Lower lobe of right lung (tissue), 2 donors: Measurements from ENCODE around the gene PCARE. TPM values are rescaled to one million over a fixed set of nuclear protein-coding genes. Genes with fewer than 3 reads are reported as not detected.

Experiments used
- ATAC-seq, 2 donors: fragments of 200-7000 bp; cut with Tn5 transposase; one replicate each; pipeline ENCODE4 v1.9.1; 2020 to 2022; ENCODE audit warnings: mild to moderate bottlenecking in 2 of 2, moderate library complexity in 2 of 2
- DNase-seq: peaks from one replicate; pipeline ENCODE4 v3.0.0-alpha.2; 2020
- H3K27ac ChIP-seq: fragments of 200-600 bp; one replicate; pipeline ENCODE4 v1.8.0; 2022
- H3K27me3 ChIP-seq: fragments of 200-600 bp; one replicate; pipeline ENCODE4 v1.8.0; 2022; ENCODE audit warnings: low read depth
- H3K36me3 ChIP-seq: fragments of 200-600 bp; one replicate; pipeline ENCODE4 v1.8.0; 2022; ENCODE audit warnings: mild to moderate bottlenecking
- H3K4me1 ChIP-seq: fragments of 200-600 bp; one replicate; pipeline ENCODE4 v1.8.0; 2022
- H3K4me3 ChIP-seq: fragments of 200-600 bp; one replicate; pipeline ENCODE4 v1.8.0; 2022; ENCODE audit warnings: mild to moderate bottlenecking
- H3K9me3 ChIP-seq: fragments of 200-600 bp; one replicate; pipeline ENCODE4 v1.8.0; 2022
- CTCF ChIP-seq: fragments of 200-600 bp; IDR thresholded peaks from one replicate; pipeline ENCODE4 v1.8.0; 2022; ENCODE audit warnings: antibody characterized with exemption, mild to moderate bottlenecking
- intact Hi-C: fragments of 100-400 bp; cut with DNase I; formaldehyde crosslinking; loops from one replicate; pipeline ENCODE4 v1.11.0; 2022
- total RNA-seq: library from RNA; stranded (reverse); fragmentation: NEBNext Ultra II Directional; extraction: Animal tissue kit (Norgen Biotek cat#: 25700); gene quantifications from one replicate; pipeline ENCODE4 v1.2.1, GENCODE V29; 2021
- donor health status: DM: no; HTN: yes; CAD: no; lungs with severe emphysema.

PCARE gene
- total RNA-seq, 1 donor from 2014 or later: 0.95 TPM

DNA sequence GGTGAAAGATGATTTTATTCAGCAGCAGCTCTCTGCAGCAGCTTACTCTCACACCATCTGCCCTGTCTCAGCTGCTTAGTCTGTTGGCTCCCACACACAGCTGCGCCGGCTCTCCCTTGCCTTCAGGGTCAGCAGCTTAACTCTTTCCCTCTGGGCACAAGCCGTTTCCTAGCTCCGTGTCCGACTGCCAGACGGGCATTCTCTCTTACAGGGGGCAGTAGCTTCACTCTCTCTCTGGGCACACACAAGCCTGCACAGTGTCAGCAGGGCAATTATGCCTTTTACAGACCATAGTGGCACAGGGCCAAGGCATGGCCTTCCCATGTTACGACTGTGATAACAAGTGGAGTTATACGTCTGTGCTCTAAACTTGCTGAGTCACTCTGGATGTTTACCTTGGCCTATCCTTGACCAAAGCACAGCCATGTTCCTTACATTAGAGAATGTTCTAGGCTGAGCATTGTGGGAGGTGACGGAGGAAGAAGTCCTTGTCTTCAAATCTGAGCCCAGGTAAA, 31.7 kb downstream of the PCARE start:
- H3K27me3 ChIP-seq: no peaks in the 10 kb centered on the region
- no peak for DNase-seq
- ATAC-seq: no peak
- H3K36me3 ChIP-seq: no peaks in the 10 kb centered on the region
- no peaks in the 10 kb centered on the region for H3K4me1 ChIP-seq
- H3K4me3 ChIP-seq: no peak overlapping the region
- no peak for TF ChIP-seq CTCF
- H3K27ac ChIP-seq: no peak overlapping the region
- intact Hi-C loops: no loop called here
- H3K9me3 ChIP-seq: no peaks in the 10 kb centered on the region

DNA sequence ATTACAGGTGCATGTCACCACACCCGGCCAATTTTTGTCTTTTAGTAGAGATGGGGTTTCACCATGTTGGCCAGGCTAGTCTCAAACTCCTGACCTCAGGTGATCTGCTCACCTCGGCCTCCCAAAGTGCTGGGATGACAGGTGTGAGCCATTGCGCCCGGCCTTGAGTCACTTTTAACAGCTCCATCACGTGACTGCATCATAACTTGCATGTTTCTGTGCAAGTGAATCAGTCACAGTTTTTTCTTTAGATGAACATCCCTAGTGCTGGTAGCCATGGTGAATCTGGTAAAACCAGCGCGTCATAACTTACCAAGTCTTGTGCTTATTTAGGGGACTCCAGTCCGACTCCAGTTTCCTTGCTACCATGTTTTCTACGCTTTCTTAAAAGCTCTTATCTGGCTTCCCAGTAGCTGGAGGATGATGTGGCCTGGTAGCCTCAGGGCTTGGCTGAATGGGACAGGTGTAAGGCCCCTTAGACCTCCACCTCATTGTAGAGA, 33.1 kb downstream of the PCARE start:
- no peaks in the 10 kb centered on the region for H3K9me3 ChIP-seq
- no peaks in the 10 kb centered on the region for H3K4me1 ChIP-seq
- H3K4me3 ChIP-seq: no peak overlapping the region
- H3K27me3 ChIP-seq: no peaks in the 10 kb centered on the region
- H3K27ac ChIP-seq: no peak overlapping the region
- no peaks in the 10 kb centered on the region for H3K36me3 ChIP-seq
- no peak for TF ChIP-seq CTCF
- ATAC-seq: no peak
- DNase-seq: no peak
- intact Hi-C loops: no loop called here

DNA sequence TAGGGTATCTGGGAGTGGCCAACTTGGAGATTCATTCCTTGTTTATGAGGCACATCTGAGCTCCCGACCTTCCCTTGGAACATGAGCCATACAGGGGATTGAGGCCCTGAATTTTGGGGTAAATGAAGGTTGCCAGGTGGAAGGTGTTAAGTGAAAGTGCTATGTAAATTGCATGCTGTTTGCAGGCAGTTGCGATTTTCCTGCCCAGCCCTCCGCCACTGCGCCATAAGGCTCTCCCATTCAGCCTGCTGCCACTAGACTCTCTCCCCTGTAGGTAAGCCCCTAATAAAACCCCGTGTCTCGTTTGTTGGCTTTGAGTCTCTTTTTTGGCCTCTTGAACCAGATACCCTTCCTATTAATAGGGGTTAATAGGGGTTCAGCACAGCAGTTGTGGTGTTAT, 33.8 kb downstream of the PCARE start:
- intact Hi-C loops: no loop called here
- TF ChIP-seq CTCF: no peak
- H3K36me3 ChIP-seq: no peaks in the 10 kb centered on the region
- H3K27me3 ChIP-seq: no peaks in the 10 kb centered on the region
- no peak overlapping the region for H3K4me3 ChIP-seq
- H3K4me1 ChIP-seq: no peaks in the 10 kb centered on the region
- no peak overlapping the region for H3K27ac ChIP-seq
- DNase-seq (no peak), ATAC-seq (no peak)
- H3K9me3 ChIP-seq: no peaks in the 10 kb centered on the region

DNA sequence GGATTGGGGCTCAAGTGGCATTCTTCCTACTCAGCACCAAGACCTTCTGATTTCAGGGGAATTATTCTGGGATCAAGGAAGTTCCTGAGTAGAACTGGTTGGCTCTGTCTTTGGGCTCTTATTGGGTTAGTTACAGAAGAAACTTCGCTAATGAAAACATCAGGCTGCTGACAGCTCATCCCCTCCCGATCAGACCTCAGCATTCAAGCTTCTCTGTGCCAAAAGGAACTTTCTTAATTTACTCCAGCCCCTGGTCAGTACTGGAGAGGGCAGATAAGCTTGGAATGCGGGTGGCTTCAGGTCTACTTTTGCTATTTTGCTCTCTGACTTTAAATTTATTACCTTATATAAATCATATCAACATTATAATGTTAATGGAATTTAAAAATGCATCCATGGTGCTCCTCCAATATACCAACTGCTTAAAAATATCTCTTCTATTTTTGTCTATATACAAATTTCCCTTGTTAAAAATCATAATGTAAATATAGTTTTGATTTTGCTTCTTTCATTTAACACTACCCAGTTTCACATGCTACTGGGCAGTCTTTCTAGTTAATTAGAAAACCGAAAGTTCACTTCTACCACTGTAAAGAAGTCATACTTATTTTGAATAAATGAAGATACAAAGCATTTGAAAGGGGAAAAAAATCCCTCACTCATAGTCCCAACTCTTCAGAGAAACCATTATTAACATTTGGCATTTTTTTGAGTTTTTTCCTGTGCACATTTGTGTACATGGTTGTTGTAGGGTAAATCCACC, 34.4 kb downstream of the PCARE start:
- H3K27ac ChIP-seq: no peak overlapping the region
- H3K9me3 ChIP-seq: no peaks in the 10 kb centered on the region
- H3K4me3 ChIP-seq: no peak overlapping the region
- no peak for DNase-seq
- intact Hi-C loops: no loop called here
- no peaks in the 10 kb centered on the region for H3K4me1 ChIP-seq
- ATAC-seq: no peak
- no peaks in the 10 kb centered on the region for H3K36me3 ChIP-seq
- no peak for TF ChIP-seq CTCF
- no peaks in the 10 kb centered on the region for H3K27me3 ChIP-seq

- TF ChIP-seq CTCF: no peak
- H3K27ac ChIP-seq: no peak overlapping the region
- H3K36me3 ChIP-seq: no peaks in the 10 kb centered on the region
- no peak for ATAC-seq
- H3K4me1 ChIP-seq: no peaks in the 10 kb centered on the region
- H3K4me3 ChIP-seq: no peak overlapping the region
- intact Hi-C loops: no loop called here
- no peaks in the 10 kb centered on the region for H3K9me3 ChIP-seq
- no peak for DNase-seq
- H3K27me3 ChIP-seq: no peaks in the 10 kb centered on the region
Measured at GRCh38 chr2:29035016-29035745, 39.1 kb downstream of the PCARE start.
